K562 (cell line): ENCODE measurements around the gene MADCAM1. TPM values are rescaled to one million over a fixed set of nuclear protein-coding genes. Genes with fewer than 3 reads are reported as not detected.

Experiments
- ATAC-seq: fragments of 200-7000 bp; cut with Tn5 transposase; 3 replicates; pipeline ENCODE4 v1.9.1; 2020; ENCODE audit warnings: moderate library complexity
- BruUV-seq: library from RNA; stranded (reverse); fragments of 400-500 nt; replicated peaks from 2 replicates; lab custom pipeline; 2021; lab: Mats Ljungman, UMichigan
- CTCF ChIA-PET: fragments of 300-600 bp; formaldehyde crosslinking; extraction: SDS; loops from one replicate; lab custom pipeline; 2021; ENCODE audit warnings: low intra/inter-chr PET ratio; lab: Yijun Ruan, JAX
- POLR2A ChIA-PET: fragments of 300-600, 350-650 bp; sonication (Branson Sonifier 250); formaldehyde crosslinking; extraction: SDS; loops from one replicate; lab custom pipeline; 2021; ENCODE audit warnings: antibody characterized with exemption, inconsistent platforms; lab: Yijun Ruan, JAX
- DNase-seq, 4 experiments: peaks; one replicate each; pipeline versions ENCODE4 v3.0.0 to v3.0.0-alpha.2; 2011 to 2018; ENCODE audit warnings: low spot score in 3 of 4, mixed read lengths in 3 of 4; ENCODE audit errors: extremely low read depth in 1 of 4
- FAIRE-seq: peaks from 2 replicates; lab custom pipeline; 2011; peaks lifted over from hg19 to GRCh38; lab: Jason Lieb, UNC
- H2AFZ ChIP-seq: 2 replicates; pipeline ENCODE4 v1.6.0; 2011; ENCODE audit warnings: low read depth, low read length, control low read depth, inconsistent platforms
- H3K27ac ChIP-seq: fragments of 200-600 bp; 3 replicates; pipeline ENCODE4 v1.8.0; 2011; ENCODE audit warnings: low read depth, mild to moderate bottlenecking, control low read depth, inconsistent platforms, low read length, moderate library complexity, mixed read lengths; ENCODE audit errors: extremely low read depth
- H3K27me3 ChIP-seq, 2 experiments: fragments of 300-600 bp in 1 of 2; 2 replicates in 1 of 2; 3 replicates in 1 of 2; pipeline versions ENCODE4 v1.6.0 to v1.8.0; 2011; ENCODE audit warnings: inconsistent platforms in 2 of 2, low read length in 2 of 2, mild to moderate bottlenecking in 1 of 2, mixed read lengths in 1 of 2, moderate library complexity in 1 of 2; ENCODE audit not compliant: control insufficient read depth in 2 of 2, insufficient read depth in 2 of 2
- H3K36me3 ChIP-seq: fragments of 300-600 bp; 3 replicates; pipeline ENCODE4 v1.8.0; 2011; ENCODE audit warnings: mild to moderate bottlenecking, low read length, inconsistent platforms; ENCODE audit not compliant: control insufficient read depth, insufficient read depth
- H3K4me1 ChIP-seq, 2 experiments: fragments of 200-600 bp in 1 of 2; replicated peaks in 1 of 2; 2 replicates in 1 of 2; 3 replicates in 1 of 2; pipeline versions ENCODE4 v1.5.1 to v1.8.0; 2011; ENCODE audit warnings: inconsistent platforms in 2 of 2, low read length in 2 of 2, mild to moderate bottlenecking in 1 of 2, mixed read lengths in 1 of 2, moderate library complexity in 1 of 2; ENCODE audit not compliant: control insufficient read depth in 2 of 2, insufficient read depth in 2 of 2
- H3K4me2 ChIP-seq: 2 replicates; pipeline ENCODE4 v1.6.1; 2011; ENCODE audit warnings: low read length, control low read depth, inconsistent platforms, mixed read lengths; ENCODE audit not compliant: insufficient read depth
- H3K4me3 ChIP-seq: fragments of 200-600 bp; sonication (generic), shearing (Covaris generic); 2 replicates; pipeline ENCODE4 v1.5.1; 2016; ENCODE audit warnings: control low read depth, inconsistent platforms
- H3K79me2 ChIP-seq: fragments of 200-600 bp; 3 replicates; pipeline ENCODE4 v1.8.0; 2011; ENCODE audit warnings: low read length, inconsistent platforms; ENCODE audit not compliant: control insufficient read depth, insufficient read depth
- H3K9ac ChIP-seq, 2 experiments: 2 replicates each; pipeline versions ENCODE4 v1.6.0 to v1.6.1; 2011; ENCODE audit warnings: low read depth in 2 of 2, low read length in 2 of 2, control low read depth in 1 of 2, inconsistent platforms in 1 of 2, mild to moderate bottlenecking in 1 of 2, mixed read lengths in 1 of 2; ENCODE audit not compliant: insufficient read depth in 1 of 2
- H3K9me1 ChIP-seq: one replicate; pipeline ENCODE4 v1.6.0; 2011; ENCODE audit warnings: inconsistent platforms, mild to moderate bottlenecking, low read length, moderate library complexity; ENCODE audit not compliant: control insufficient read depth, insufficient read depth
- H3K9me3 ChIP-seq: replicated peaks from 2 replicates; pipeline ENCODE4 v1.5.1; 2011; ENCODE audit warnings: low read depth, low read length, inconsistent platforms; ENCODE audit not compliant: control insufficient read depth, insufficient read depth
- H4K20me1 ChIP-seq: replicated peaks from 2 replicates; pipeline ENCODE4 v1.6.1; 2011; ENCODE audit warnings: low read length, inconsistent platforms, mixed read lengths; ENCODE audit not compliant: control insufficient read depth, insufficient read depth
- BCOR ChIP-seq: fragments of 450-650 bp; IDR thresholded peaks from 2 replicates; pipeline ENCODE4 v1.6.1; 2016
- CBX1 ChIP-seq: sonication (generic); IDR thresholded peaks from 2 replicates; pipeline ENCODE4 v1.6.1; 2016; ENCODE audit warnings: antibody characterized with exemption, low read depth, mild to moderate bottlenecking
- CTBP1 ChIP-seq: fragments of 450-650 bp; IDR thresholded peaks from 2 replicates; pipeline ENCODE4 v1.6.1; 2016; ENCODE audit warnings: borderline replicate concordance
- ETV1 ChIP-seq: fragments of 450-650 bp; conservative IDR thresholded peaks from 2 replicates; pipeline ENCODE4 v1.6.1; 2016; ENCODE audit warnings: missing genetic modification characterization, control low read depth, low read depth, missing compliant biosample characterization
- IRF2 ChIP-seq: sonication (generic); formaldehyde crosslinking; IDR thresholded peaks from 2 replicates; pipeline ENCODE4 v1.8.1; 2022; ENCODE audit warnings: mild to moderate bottlenecking, missing genetic modification reagents
- KDM1A ChIP-seq, 2 experiments: fragments of 450-650 bp; IDR thresholded peaks; 2 replicates each; pipeline ENCODE4 v1.6.1; 2016; ENCODE audit warnings: mild to moderate bottlenecking in 2 of 2
- LEF1 ChIP-seq: fragments of 450-650 bp; IDR thresholded peaks from 2 replicates; pipeline ENCODE4 v1.6.1; 2016; ENCODE audit warnings: mild to moderate bottlenecking
- PHF20 ChIP-seq: fragments of 450-650 bp; IDR thresholded peaks from 2 replicates; pipeline ENCODE4 v1.6.1; 2018; ENCODE audit not compliant: partially characterized antibody
- PREB ChIP-seq: sonication (generic); formaldehyde crosslinking; IDR thresholded peaks from 2 replicates; pipeline ENCODE4 v1.8.1; 2023; ENCODE audit warnings: mild to moderate bottlenecking, missing genetic modification reagents
- STAT6 ChIP-seq: sonication (generic); formaldehyde crosslinking; IDR thresholded peaks from 2 replicates; pipeline ENCODE4 v1.8.1; 2023; ENCODE audit warnings: mild to moderate bottlenecking, missing genetic modification reagents
- TGIF2 ChIP-seq: sonication (generic); formaldehyde crosslinking; IDR thresholded peaks from 2 replicates; pipeline ENCODE4 v1.8.1; 2022; ENCODE audit warnings: mild to moderate bottlenecking, missing genetic modification reagents, moderate library complexity
- ZBTB17 ChIP-seq: fragments of 450-650 bp; formaldehyde crosslinking; IDR thresholded peaks from 2 replicates; pipeline ENCODE4 v1.4.0; 2020; ENCODE audit warnings: mild to moderate bottlenecking
- ZEB2 ChIP-seq: fragments of 450-650 bp; IDR thresholded peaks from 2 replicates; pipeline ENCODE4 v1.6.1; 2016
- ZFP36 ChIP-seq: fragments of 150-350 bp; IDR thresholded peaks from 2 replicates; pipeline ENCODE4 v1.6.1; 2018; ENCODE audit warnings: low read length, low read depth; ENCODE audit not compliant: partially characterized antibody
- WGBS: fragments of 100-300 bp; shearing (Covaris generic); methylation state at CpG from one replicate; pipeline ENCODE4 v1.1.6; 2016; ENCODE audit warnings: low coverage, mixed read lengths; ENCODE audit not compliant: insufficient coverage; ENCODE audit errors: missing lambda C conversion rate; 5-methylcytosine and 5-hydroxymethylcytosine counted together
- in situ Hi-C: fragments of 300-500 bp; cut with MboI; formaldehyde crosslinking; loops from 4 replicates; pipeline ENCODE4 v1.15.0; 2018; ENCODE audit warnings: inconsistent platforms, mixed read lengths
- intact Hi-C: fragments of 100-400 bp; cut with micrococcal nuclease; formaldehyde crosslinking; loops from 2 replicates; pipeline ENCODE4 v1.14.2; 2022
- polyA plus RNA-seq, 8 experiments: library from polyadenylated mRNA; depleted of rRNA in 4 of 8; stranded (reverse) in 5 of 8; unstranded in 3 of 8; fragments of >200 nt; fragmentation: Nextera tagmentation in 2 of 8; fragmentation: Illumina TruSeq in 1 of 8; extraction: Ambion mirVana in 2 of 8; extraction: Trizol in 1 of 8; gene quantifications; 2 replicates each; pipeline versions ENCODE4 v1.2.1 to v1.2.3, GENCODE V29; 2011 to 2014; ENCODE audit warnings: inconsistent platforms in 1 of 8, missing spikeins in 1 of 8
- total RNA-seq, 7 experiments: library from RNA; depleted of rRNA in 6 of 7; stranded (reverse); fragments of >200 nt in 6 of 7; fragmentation: Illumina TruSeq in 2 of 7; extraction: Trizol in 2 of 7; gene quantifications; 2 replicates each; pipeline versions ENCODE4 v1.2.1 to v1.2.3, GENCODE V29; 2011 to 2021; ENCODE audit warnings: low replicate concordance in 1 of 7

Gene MADCAM1
- total and polyA plus RNA-seq, 9 of the 15 experiments (the other 6 are each of a cell fraction or from before 2014, with no cell fraction given): 0.09 to 0.36 (median 0.09) TPM; not detected in 6

GRCh38 chr19:547836-548720, 51.8 kb downstream of the MADCAM1 start:
- CTCF ChIA-PET: no interaction called here
- Histone ChIP-seq H2AFZ (no peak overlapping the region), H3K9me1 (no peaks in the 10 kb centered on the region), H3K27ac (no peak overlapping the region), H3K9ac (peak overlapping the region in 1 of 2 experiments; percentile 26; a peak in 1 of 4 replicates), H3K79me2 (no peaks in the 10 kb centered on the region), H3K4me2 (no peak overlapping the region), H4K20me1 (no peaks in the 10 kb centered on the region), H3K4me1 (peaks cover 15 to 68% of the 10 kb centered on the region in 2 experiments), H3K27me3 (no peaks in the 10 kb centered on the region), H3K36me3 (no peaks in the 10 kb centered on the region), H3K4me3 (no peak overlapping the region), H3K9me3 (no peaks in the 10 kb centered on the region)
- no TSS peak for BruUV-seq
- POLR2A ChIA-PET: no interaction called here
- FAIRE-seq (no peak), DNase-seq (peak in 2 of 4 experiments; percentile 8 to 9), ATAC-seq (no peak)
- WGBS: 66% methylated on average over 17 of the region's 26 CpGs
- in situ Hi-C loops (no loop called here), intact Hi-C loops (no loop called here)
- TF ChIP-seq ZEB2 (no peak), CTBP1 (no peak), IRF2 (CRISPR knock-in tag) (no peak), PREB (CRISPR knock-in tag) (no peak), ZFP36 (peak; percentile 94), ETV1 (tag) (no peak), STAT6 (CRISPR knock-in tag) (no peak), ZBTB17 (CRISPR knock-in tag) (no peak), TGIF2 (no peak), KDM1A (IDR thresholded peaks at IDR 0.05) (peak; percentile 40 to 67; a peak in 3 of 4 replicates), BCOR (peak; percentile 73), PHF20 (no peak), LEF1 (no peak), CBX1 (no peak)
